GM19372 (cell line): ENCODE results near the gene HOXD10.

Experiments
- ATAC-seq: cut with Tn5 transposase; IDR thresholded peaks from one replicate; pipeline ENCODE4 v1.9.1; 2021; ENCODE audit warnings: mild to moderate bottlenecking, low read depth, moderate library complexity; ENCODE audit not compliant: unreplicated experiment

HOXD10 gene

DNA sequence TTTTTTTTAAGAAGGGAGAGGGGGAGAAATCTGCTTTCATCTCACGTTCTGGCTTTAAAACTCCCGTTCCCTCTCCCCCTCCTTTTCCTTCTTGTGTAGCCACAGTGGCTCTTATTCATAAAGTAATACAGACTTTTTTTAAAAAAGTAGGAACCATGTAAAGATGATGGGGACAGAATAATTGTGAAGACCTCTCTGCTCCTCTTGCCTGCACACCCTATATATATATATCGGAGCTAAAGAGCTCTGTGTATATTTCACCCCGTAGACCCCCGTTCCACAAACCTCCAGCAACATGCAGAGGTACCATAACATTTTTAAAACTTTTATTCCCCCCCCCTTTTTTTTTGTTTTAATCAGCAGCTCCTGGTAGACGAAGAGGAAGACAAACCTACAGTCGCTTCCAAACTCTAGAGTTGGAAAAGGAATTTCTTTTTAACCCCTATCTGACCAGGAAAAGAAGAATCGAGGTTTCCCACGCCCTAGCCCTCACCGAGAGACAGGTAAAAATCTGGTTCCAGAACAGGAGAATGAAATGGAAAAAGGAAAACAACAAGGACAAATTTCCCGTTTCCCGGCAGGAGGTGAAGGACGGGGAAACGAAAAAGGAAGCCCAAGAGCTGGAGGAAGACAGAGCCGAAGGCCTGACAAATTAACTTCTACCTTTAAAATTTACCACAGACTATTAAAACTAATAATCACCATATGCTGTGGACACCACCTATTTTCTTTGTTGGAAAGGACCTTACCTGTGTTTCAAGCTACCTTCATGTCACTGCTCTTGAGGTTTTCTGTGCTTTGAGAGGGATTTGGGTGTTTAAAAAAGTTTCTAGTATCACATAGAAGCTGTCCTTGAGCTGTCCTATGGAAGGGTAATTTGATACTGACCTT is 14.6 kb downstream of the HOXD10 start:
- no peak for ATAC-seq

DNA sequence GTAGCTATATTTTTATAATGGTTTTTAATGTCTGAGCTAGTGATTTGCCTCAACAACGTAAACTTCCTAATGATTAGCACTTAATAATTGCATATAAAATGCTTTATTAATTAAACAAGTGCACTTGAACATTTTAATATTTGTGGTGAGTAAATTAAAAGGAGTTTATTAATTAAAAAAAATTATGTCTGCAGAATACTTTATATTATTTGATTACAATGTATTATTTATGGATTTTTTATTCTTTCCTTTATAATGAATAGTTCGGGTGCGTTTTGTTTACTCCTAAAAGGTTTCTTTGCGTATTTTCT is 15.2 kb downstream of the HOXD10 start:
- no peak for ATAC-seq

DNA sequence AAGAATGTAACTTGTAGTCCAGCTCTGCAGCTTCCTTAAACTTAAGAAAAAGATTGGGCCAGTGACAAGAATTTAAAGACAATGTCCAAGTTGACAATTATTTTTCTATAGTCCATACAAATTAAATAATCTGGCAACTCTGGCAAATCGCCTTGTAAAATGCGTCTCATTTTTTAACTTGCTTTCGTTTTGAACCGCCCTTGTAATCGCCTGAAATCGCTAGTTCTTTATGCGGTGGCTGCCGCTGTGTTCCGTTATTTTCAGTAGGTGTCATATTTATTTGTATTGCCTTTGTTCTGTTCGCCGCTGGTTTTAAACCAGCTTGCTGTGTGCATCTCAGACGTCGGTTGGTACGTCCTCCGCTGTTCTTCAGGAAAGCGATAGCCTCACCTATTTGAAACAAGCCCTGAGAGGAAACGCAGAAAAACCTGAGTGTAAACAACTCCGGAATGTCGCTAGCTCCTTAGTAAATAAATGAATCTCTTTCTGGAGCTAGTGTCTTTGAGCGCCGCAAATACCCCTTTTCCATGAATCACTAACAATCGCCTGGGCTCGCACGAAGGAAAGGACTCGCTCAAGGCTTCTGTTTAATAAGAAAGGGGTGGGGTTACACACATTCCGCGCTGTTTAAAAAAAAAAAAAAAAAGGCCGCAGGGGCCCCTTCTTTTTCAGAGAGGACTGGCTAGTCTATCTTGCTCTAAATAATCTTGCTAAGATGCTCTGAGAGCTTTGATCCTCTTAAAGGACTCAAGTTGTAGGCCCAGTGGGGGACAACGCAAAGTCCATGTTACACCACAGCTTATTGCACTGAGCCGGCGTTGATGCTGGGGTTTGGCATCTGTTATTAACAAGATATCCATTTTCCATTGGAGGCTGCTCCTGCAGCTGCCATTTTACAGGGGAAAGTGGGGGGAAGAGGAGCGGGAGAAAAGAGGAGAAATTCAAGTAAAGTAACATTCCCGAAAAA is 15.9 kb downstream of the HOXD10 start:
- no peak for ATAC-seq

- ATAC-seq, result no peak
Observed at GRCh38 chr2:176133389-176133788, 16.8 kb downstream of the HOXD10 start.

- no peak for ATAC-seq
Observed at GRCh38 chr2:176134035-176134434, 17.5 kb downstream of the HOXD10 start.

DNA sequence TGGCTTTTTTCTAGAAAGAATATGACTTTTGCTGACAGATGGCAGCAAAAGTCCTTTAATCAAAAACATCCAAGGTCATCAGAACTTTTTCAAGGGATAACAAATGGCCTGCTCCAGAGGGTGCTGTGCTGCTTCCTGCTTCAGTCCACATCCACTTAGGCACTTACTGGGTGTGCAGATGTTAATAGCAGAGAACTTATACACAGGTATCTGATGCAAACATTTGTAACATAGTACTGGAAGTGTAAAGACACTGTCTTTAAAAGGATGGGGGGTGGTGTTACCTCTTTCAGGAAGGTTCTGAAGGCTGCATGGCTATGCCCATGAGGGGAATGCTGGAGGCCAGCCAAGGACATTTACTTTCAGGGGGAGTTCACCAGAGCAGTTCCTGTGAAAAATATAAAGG is 18.5 kb downstream of the HOXD10 start:
- no peak for ATAC-seq

DNA sequence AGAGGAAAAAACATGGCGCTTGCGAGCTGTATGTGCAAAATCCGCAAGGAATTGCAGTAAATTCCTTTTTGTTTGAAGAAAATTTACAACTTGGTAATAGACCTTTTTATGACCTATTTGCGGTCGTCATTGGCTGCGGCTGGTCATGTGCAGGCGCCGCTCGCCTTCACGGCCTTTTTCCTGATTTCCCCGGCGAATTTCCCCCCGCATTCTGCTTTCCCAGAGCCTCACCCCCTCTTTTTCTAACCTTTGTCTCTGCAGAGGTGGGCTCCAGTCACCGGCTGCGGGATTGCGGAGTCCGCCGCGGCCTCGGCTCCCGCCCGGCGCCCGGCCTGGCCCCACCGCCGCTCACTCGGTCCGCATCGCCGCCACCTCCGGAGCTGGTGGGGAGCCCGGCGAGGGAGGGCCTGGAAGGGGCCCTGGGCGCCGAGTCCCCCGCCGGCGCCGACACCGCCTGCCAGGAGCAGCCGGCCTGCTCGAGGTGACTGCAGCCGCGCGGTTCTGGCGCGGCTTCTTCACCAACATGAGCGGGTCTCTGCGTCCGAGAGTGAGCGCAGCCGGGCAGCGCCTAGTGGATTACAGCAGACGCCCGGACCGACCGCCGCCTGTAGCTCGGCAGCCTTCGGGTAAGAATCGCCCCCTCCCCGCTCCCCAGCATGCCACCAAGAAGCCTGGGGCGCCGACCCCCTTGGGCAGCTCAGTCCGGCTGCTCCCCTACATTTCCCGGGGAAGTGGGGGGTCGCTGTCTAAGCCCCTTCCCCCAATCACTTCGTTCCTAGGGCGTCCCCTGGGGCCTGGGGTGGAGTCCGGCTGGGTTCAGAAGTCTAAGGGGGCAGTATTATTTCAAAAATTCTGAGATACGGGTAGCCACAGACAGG is 20.0 kb downstream of the HOXD10 start:
- ATAC-seq, result no peak

DNA sequence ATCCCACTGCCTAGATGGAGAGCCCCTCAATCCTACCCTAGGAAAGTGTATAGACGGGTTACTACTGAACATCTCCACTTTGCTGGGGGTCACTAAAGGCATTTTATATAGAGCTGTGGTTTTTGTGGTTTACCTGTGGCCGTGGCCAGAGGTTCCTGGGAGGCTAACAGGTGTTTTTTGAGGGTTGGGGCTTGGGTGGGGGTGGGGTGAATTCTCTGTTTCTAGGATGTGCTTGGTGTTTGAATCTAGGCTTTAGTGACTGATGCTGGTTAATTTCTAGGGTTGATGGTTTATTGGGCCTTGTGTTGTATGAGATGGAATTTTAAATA is 20.6 kb downstream of the HOXD10 start:
- ATAC-seq, result no peak

GRCh38 chr2:176137906-176138305 is 21.3 kb downstream of the HOXD10 start:
- no peak for ATAC-seq

DNA sequence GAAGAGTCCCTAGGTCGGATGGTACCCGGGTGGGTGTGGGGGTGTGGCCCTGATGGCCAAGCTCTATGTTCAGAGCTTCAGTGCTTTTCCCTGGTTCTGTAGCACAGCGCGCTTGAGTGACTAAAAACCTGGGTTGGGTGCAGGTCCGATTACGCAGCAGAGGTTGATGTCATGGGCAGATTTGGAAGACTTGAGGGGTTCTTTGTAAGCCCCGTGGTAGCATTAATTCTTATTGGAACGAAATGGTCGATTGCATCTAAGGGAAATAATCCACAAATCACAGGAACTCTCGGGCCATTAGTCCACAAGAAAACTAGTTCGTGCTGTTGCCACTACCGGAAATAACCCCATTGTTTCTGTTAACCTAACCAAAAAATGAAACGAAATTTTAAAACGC is 21.9 kb downstream of the HOXD10 start:
- no peak for ATAC-seq

DNA sequence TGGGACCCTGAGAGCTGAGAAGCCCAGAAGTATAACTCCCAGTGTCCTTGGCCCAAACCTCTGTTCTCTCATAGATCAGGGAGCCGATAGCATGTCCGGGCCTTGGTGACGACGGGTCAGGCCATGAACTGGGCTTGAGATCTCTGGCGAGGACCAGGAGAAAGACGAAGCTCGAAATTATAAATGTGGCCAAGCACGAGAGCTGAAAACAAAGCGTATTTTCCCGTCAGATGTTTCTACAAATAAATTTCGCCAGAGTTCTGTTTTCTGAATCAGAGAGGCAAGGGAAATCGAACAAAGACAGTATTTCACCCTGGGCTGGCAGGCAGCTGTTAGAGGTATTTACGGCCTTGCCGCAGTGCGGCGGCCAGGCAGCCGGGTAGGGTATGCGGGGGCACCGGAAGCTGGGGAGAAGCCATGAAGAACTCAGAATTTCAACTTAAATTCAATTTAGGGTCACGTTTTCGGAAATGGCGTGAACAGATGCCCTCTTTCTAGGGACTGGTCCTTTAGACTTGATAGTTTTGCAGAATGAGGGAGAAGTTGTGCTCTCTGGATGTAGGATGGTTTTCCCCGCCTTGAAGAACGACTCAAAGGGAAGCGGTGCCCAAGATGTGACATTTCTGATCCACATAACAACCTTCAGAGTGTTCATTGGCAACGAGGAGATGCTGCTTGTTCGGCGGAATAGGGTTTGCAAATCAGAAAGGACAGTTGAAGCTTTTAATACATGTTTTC is 22.5 kb downstream of the HOXD10 start:
- ATAC-seq, result no peak

- no peak for ATAC-seq
Observed at GRCh38 chr2:176139661-176140512, 23.3 kb downstream of the HOXD10 start.

- peak; percentile 95 for ATAC-seq
Observed at GRCh38 chr2:176140513-176141317, 24.1 kb downstream of the HOXD10 start.

DNA sequence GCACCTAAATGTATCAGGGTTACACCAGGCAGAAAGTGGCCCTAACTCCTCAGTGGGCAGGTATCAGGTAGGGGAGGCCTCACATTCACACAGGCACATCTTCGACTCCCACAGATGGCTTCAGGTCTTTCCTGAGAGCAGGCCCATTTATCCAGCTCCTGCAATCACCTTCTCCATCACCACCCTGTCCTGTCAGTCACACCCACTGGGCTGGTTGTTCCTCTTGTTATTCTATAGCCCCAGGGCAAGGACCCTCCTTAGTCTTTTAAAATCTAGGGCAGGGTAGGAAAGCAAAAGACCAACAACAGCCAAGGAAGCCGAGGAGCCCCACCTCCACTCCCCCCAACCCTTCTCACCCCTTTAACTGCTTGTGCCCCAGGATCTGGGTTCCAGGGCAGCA is 25.7 kb downstream of the HOXD10 start:
- no peak for ATAC-seq

- no peak for ATAC-seq
Observed at GRCh38 chr2:176145085-176145969, 28.7 kb downstream of the HOXD10 start.

GRCh38 chr2:176146101-176146500 is 29.5 kb downstream of the HOXD10 start:
- ATAC-seq, result no peak

- no peak for ATAC-seq
Observed at GRCh38 chr2:176146645-176147044, 30.1 kb downstream of the HOXD10 start.
